A549 (cell line): Measurements from ENCODE around the gene OCIAD1. TPM values are rescaled to one million over a fixed set of nuclear protein-coding genes. Genes with fewer than 3 reads are reported as not detected.

Experiments
- ATAC-seq, 2 experiments: fragments of 200-7000 bp in 1 of 2; fragments of >200 bp in 1 of 2; cut with Nextera tagmentation in 1 of 2; cut with Tn5 transposase in 1 of 2; 3 replicates each; pipeline versions ENCODE4 v1.8.0 to v1.9.1; 2018 to 2020; ENCODE audit warnings: mild to moderate bottlenecking in 1 of 2, moderate library complexity in 1 of 2
- CTCF ChIA-PET: fragments of 300-600 bp; sonication (Branson Sonifier 250); formaldehyde crosslinking; extraction: SDS; loops from one replicate; lab custom pipeline; 2021; ENCODE audit warnings: antibody characterized with exemption, inconsistent platforms; lab: Yijun Ruan, JAX
- POLR2A ChIA-PET: fragments of 350-600 bp; formaldehyde crosslinking; extraction: SDS; loops from one replicate; lab custom pipeline; 2021; ENCODE audit warnings: antibody characterized with exemption, inconsistent platforms; lab: Yijun Ruan, JAX
- DNase-seq, 2 experiments: peaks; one replicate each; pipeline versions ENCODE4 v3.0.0 to v3.0.0-alpha.2; 2011 to 2016; ENCODE audit warnings: low read depth in 1 of 2, low spot score in 1 of 2
- FAIRE-seq: peaks from 2 replicates; lab custom pipeline; 2011; peaks lifted over from hg19 to GRCh38; lab: Jason Lieb, UNC
- H3K27ac ChIP-seq, 2 experiments: fragments of >200 bp; sonication (Bioruptor Twin); formaldehyde crosslinking; 3 replicates each; pipeline ENCODE4 v1.5.1; 2016 to 2017
- H3K4me1 ChIP-seq: fragments of >200 bp; sonication (Bioruptor Twin); formaldehyde crosslinking; 3 replicates; pipeline ENCODE4 v1.6.1; 2016
- H3K4me2 ChIP-seq: fragments of >200 bp; sonication (Bioruptor Twin); formaldehyde crosslinking; 3 replicates; pipeline ENCODE4 v1.6.1; 2016
- H3K4me3 ChIP-seq: fragments of >200 bp; sonication (Bioruptor Twin); formaldehyde crosslinking; 3 replicates; pipeline ENCODE4 v1.5.1; 2016
- H3K9me3 ChIP-seq: fragments of >200 bp; sonication (Bioruptor Twin); formaldehyde crosslinking; 3 replicates; pipeline ENCODE4 v1.6.1; 2016
- ATOH8 ChIP-seq: fragments of 250-450 bp; sonication (Bioruptor Pico); IDR thresholded peaks from 2 replicates; pipeline ENCODE4 v1.5.0; 2020; ENCODE audit warnings: low read depth, mild to moderate bottlenecking, moderate library complexity
- BCL3 ChIP-seq: fragments of >200 bp; sonication (Bioruptor Twin); formaldehyde crosslinking; IDR thresholded peaks from 3 replicates; pipeline ENCODE4 v1.6.1; 2016
- BHLHE40 ChIP-seq: IDR thresholded peaks from 2 replicates; pipeline ENCODE4 v1.6.1; 2012; ENCODE audit warnings: low read depth, low read length, inconsistent platforms
- CBX8 ChIP-seq: fragments of 200-600 bp; sonication (generic); IDR thresholded peaks from 2 replicates; pipeline ENCODE4 v1.6.1; 2016
- CHD4 ChIP-seq: fragments of 200-600 bp; sonication (generic); IDR thresholded peaks from 2 replicates; pipeline ENCODE4 v1.6.1; 2016; ENCODE audit warnings: antibody characterized with exemption, mild to moderate bottlenecking, borderline replicate concordance
- EP300 ChIP-seq, 2 experiments: fragments of >200 bp; sonication (Bioruptor Twin); formaldehyde crosslinking; IDR thresholded peaks; 2 replicates in 1 of 2; 3 replicates in 1 of 2; pipeline ENCODE4 v1.6.1; 2016 to 2017
- FOXS1 ChIP-seq: fragments of 250-450 bp; sonication (Bioruptor Pico); IDR thresholded peaks from 2 replicates; pipeline ENCODE4 v1.5.0; 2020; ENCODE audit warnings: mild to moderate bottlenecking, moderate library complexity
- GATA3 ChIP-seq: IDR thresholded peaks from 2 replicates; pipeline ENCODE4 v1.6.1; 2012; ENCODE audit warnings: borderline replicate concordance
- JUN ChIP-seq, 2 experiments: fragments of >200 bp; sonication (Bioruptor Twin); formaldehyde crosslinking; IDR thresholded peaks; 2 replicates in 1 of 2; 3 replicates in 1 of 2; pipeline ENCODE4 v1.6.1; 2016 to 2017
- NR3C1 ChIP-seq: fragments of >200 bp; sonication (Bioruptor Twin); formaldehyde crosslinking; IDR thresholded peaks from 3 replicates; pipeline ENCODE4 v1.6.1; 2017
- PHF8 ChIP-seq: fragments of 200-600 bp; sonication (generic); IDR thresholded peaks from 2 replicates; pipeline ENCODE4 v1.6.1; 2016; ENCODE audit warnings: low read depth, mild to moderate bottlenecking, antibody characterized with exemption, moderate library complexity, borderline replicate concordance
- POLR2AphosphoS2 ChIP-seq: conservative IDR thresholded peaks from 2 replicates; pipeline ENCODE4 v1.6.1; 2012; ENCODE audit warnings: low read length, improper control_type of control experiment, inconsistent platforms
- RCOR1 ChIP-seq: fragments of 150-350 bp; IDR thresholded peaks from 2 replicates; pipeline ENCODE4 v1.6.1; 2014; ENCODE audit warnings: antibody characterized with exemption, low read length, low read depth
- SMC3 ChIP-seq: fragments of >200 bp; sonication (Bioruptor Twin); formaldehyde crosslinking; IDR thresholded peaks from 3 replicates; pipeline ENCODE4 v1.6.1; 2018; ENCODE audit warnings: inconsistent platforms
- ZNF302 ChIP-seq: fragments of 250-450 bp; sonication (Bioruptor Pico); IDR thresholded peaks from 2 replicates; pipeline ENCODE4 v1.9.0; 2021; ENCODE audit warnings: inconsistent platforms, mild to moderate bottlenecking, moderate library complexity
- WGBS: methylation state at CpG from one replicate; pipeline ENCODE4 v1.1.6; 2017; ENCODE audit errors: missing lambda C conversion rate; 5-methylcytosine and 5-hydroxymethylcytosine counted together
- polyA plus RNA-seq, 4 experiments: library from polyadenylated mRNA; depleted of rRNA in 3 of 4; stranded (reverse); fragments of >200 nt; fragmentation: RNase III in 1 of 4; extraction: RNeasy Plus Mini Kit Qiagen cat#74134 plus additional on column Dnase treatment in 1 of 4; gene quantifications; 2 replicates in 3 of 4; 3 replicates in 1 of 4; pipeline ENCODE4 v1.2.3, GENCODE V29; 2011 to 2017

OCIAD1 gene
- polyA plus RNA-seq, 2 of the 4 experiments (the other 2 are of a cell fraction), result 156 to 210 TPM

- WGBS, result 98% methylated on average over 3 of the region's 3 CpGs
- FAIRE-seq (no peak), DNase-seq (no peak), ATAC-seq (no peak)
- Histone ChIP-seq H3K4me2 (no peak overlapping the region), H3K9me3 (no peaks in the 10 kb centered on the region), H3K27ac (no peak overlapping the region), H3K4me3 (no peak overlapping the region), H3K4me1 (peaks cover 12% of the 10 kb centered on the region; the same call in 2 of the 3 replicates)
- POLR2A ChIA-PET, result no interaction called here
- TF ChIP-seq BCL3, result no peak
- no peak for TF ChIP-seq NR3C1
- TF ChIP-seq EP300 (IDR thresholded peaks at IDR 0.05), result no peak
- TF ChIP-seq GATA3, result no peak
- TF ChIP-seq FOXS1 (CRISPR knock-in tag), result no peak
- no peak for TF ChIP-seq ZNF302 (CRISPR knock-in tag)
- no peak for TF ChIP-seq PHF8
- CTCF ChIA-PET, result no interaction called here
Observed at GRCh38 chr4:48896845-48897244, 66.0 kb downstream of the OCIAD1 start.

DNA sequence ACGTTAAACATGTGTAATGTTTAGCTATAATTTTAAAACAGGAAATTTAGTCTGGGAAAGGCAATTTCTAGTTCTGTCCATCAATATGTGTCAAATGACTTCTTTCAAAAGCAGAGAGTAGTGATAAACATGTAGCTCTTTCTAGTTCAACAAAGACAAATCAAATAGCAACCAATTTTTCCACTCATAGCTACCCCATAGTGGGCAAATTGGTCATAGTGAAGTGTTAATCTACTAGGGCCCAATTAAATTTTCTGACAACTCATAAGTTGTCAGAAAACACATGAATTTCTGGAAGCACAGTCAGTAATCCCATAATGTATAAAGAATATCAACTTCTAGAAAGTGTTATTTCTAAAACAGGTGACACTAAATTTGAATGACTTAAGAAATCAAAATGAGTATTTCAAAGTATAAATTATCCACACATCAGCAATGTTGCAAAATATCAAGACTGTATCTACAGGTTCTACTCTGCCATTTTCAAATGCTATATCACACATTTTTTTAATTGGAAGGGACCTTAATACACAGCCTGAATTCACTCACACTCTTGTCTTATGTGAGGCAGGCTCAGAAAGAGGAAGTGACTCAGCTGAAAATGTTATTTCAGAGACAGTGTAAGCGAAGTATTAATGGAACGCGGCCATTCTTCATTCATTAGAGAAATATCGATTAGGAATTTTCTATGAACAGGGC lies 68.0 kb downstream of the OCIAD1 start:
- CTCF ChIA-PET, result interaction anchor here (0.6 kb wide), 1 partner anchor 11 kb away, joined by 3 read pairs; no protein-coding TSS in a partner anchor
- FAIRE-seq (no peak), ATAC-seq (no peak), DNase-seq (no peak)
- WGBS, result 80% methylated on average over 5 of the region's 5 CpGs
- no peak overlapping the region for H3K4me3 ChIP-seq
- no peak overlapping the region for H3K4me2 ChIP-seq
- POLR2A ChIA-PET, result no interaction called here
- no peak overlapping the region for H3K27ac ChIP-seq
- H3K4me1 ChIP-seq, result peaks cover 24% of the 10 kb centered on the region
- TF ChIP-seq CHD4, result no peak
- no peak for TF ChIP-seq SMC3
- TF ChIP-seq JUN (IDR thresholded peaks at IDR 0.05), result no peak
- no peaks in the 10 kb centered on the region for H3K9me3 ChIP-seq

DNA sequence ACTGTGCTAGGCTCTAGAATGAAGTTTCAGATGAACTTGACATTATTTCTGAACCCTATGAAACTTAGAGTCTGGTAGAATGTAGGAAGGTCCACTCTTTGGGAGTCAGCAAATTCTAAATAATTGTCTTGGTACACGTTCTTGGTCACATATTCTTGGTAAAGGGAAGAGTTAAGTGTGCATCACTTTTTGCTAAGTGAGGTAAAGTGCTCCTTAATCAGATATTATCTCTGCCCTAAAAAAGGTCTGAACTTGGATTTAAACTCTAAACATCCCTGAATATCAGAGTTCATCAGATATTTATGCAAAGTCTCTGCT lies 68.5 kb downstream of the OCIAD1 start:
- Histone ChIP-seq H3K4me2 (no peak overlapping the region), H3K4me1 (peaks cover 29% of the 10 kb centered on the region), H3K27ac (0 out of 6 replicates have a peak overlapping the region, but pooled peaks of 1 of the 2 experiments have one; percentile 3), H3K4me3 (no peak overlapping the region), H3K9me3 (no peaks in the 10 kb centered on the region)
- CTCF ChIA-PET, result no interaction called here
- POLR2A ChIA-PET, result no interaction called here
- DNase-seq (no peak), FAIRE-seq (no peak), ATAC-seq (no peak)
- no peak for TF ChIP-seq CBX8
- no peak for TF ChIP-seq EP300 (IDR thresholded peaks at IDR 0.05)
- no peak for TF ChIP-seq ATOH8 (CRISPR knock-in tag)
- no peak for TF ChIP-seq POLR2AphosphoS2
- no peak for TF ChIP-seq PHF8
- 63% methylated on average over 1 of the region's 1 CpG for WGBS

- POLR2A ChIA-PET, result no interaction called here
- H3K4me1 ChIP-seq, result peaks cover 35% of the 10 kb centered on the region
- 81% methylated on average over 4 of the region's 4 CpGs for WGBS
- H3K4me3 ChIP-seq, result no peak overlapping the region
- FAIRE-seq, result no peak
- no peak for ATAC-seq
- H3K9me3 ChIP-seq, result no peaks in the 10 kb centered on the region
- DNase-seq, result no peak
- H3K4me2 ChIP-seq, result no peak overlapping the region
- TF ChIP-seq BHLHE40 (no peak), RCOR1 (no peak)
- CTCF ChIA-PET, result no interaction called here
- H3K27ac ChIP-seq, result 0 out of 6 replicates have a peak overlapping the region, but pooled peaks of 1 of the 2 experiments have one; percentile 3
Observed at GRCh38 chr4:48899950-48900349, 69.1 kb downstream of the OCIAD1 start.
